Right atrium auricular region (tissue), 2 donors: ENCODE results near the gene BTG4. TPM values are rescaled to one million over a fixed set of nuclear protein-coding genes. Genes with fewer than 3 reads are reported as not detected.

Experiments used
- DNase-seq: peaks from one replicate; pipeline ENCODE4 v3.0.0-alpha.2; 2019; ENCODE audit warnings: low spot score
- H3K27ac ChIP-seq, 2 donors: fragments of 200-600 bp; sonication (generic); 1 replicate in 1 of 2; 2 replicates in 1 of 2; pipeline ENCODE4 v1.5.1; 2016 to 2019
- H3K27me3 ChIP-seq, 2 donors: fragments of 200-600 bp; sonication (generic); one replicate each; pipeline versions ENCODE4 v1.5.1 to v1.6.0; 2017 to 2019
- H3K36me3 ChIP-seq: fragments of 200-600 bp; sonication (generic); one replicate; pipeline ENCODE4 v1.5.1; 2016
- H3K4me1 ChIP-seq, 2 donors: fragments of 200-600 bp; sonication (generic); one replicate each; pipeline versions ENCODE4 v1.5.1 to v1.6.0; 2017 to 2019
- H3K4me3 ChIP-seq, 2 donors: fragments of 200-600 bp; sonication (generic); 1 replicate in 1 of 2; 2 replicates in 1 of 2; pipeline ENCODE4 v1.5.1; 2017 to 2019; ENCODE audit warnings: mild to moderate bottlenecking in 1 of 2, moderate library complexity in 1 of 2
- H3K9me3 ChIP-seq, 2 donors: fragments of 200-600 bp; sonication (generic); one replicate each; pipeline ENCODE4 v1.5.1; 2019
- CTCF ChIP-seq, 2 donors: fragments of 200-600 bp; sonication (generic); IDR thresholded peaks; one replicate each; pipeline ENCODE4 v1.5.1; 2019; ENCODE audit warnings: antibody characterized with exemption in 2 of 2
- total RNA-seq, 2 donors: library from RNA; depleted of rRNA; stranded (reverse); fragments of >200 nt; gene quantifications; one replicate each; pipeline ENCODE4 v1.1.0, GENCODE V29; 2016

The BTG4 gene
- total RNA-seq, 2 donors from 2014 or later: not detected

- Histone ChIP-seq H3K27ac (no peak overlapping the region), H3K27me3 (no peaks in the 10 kb centered on the region), H3K9me3 (no peaks in the 10 kb centered on the region), H3K4me1 (no peaks in the 10 kb centered on the region), H3K36me3 (no peaks in the 10 kb centered on the region), H3K4me3 (no peak overlapping the region)
- no peak for DNase-seq
- TF ChIP-seq CTCF (IDR thresholded peaks at IDR 0.05): no peak
Observed at GRCh38 chr11:111452146-111452545, 60.0 kb downstream of the BTG4 start.

- Histone ChIP-seq H3K27ac (no peak overlapping the region), H3K9me3 (no peaks in the 10 kb centered on the region), H3K4me1 (peaks cover 0 to 7% of the 10 kb centered on the region in 2 donors), H3K27me3 (no peaks in the 10 kb centered on the region), H3K36me3 (no peaks in the 10 kb centered on the region), H3K4me3 (no peak overlapping the region)
- TF ChIP-seq CTCF (IDR thresholded peaks at IDR 0.05): no peak
- no peak for DNase-seq
Observed at GRCh38 chr11:111450480-111451320, 61.5 kb downstream of the BTG4 start.

- Histone ChIP-seq H3K4me1 (peaks cover 0 to 15% of the 10 kb centered on the region in 2 donors), H3K4me3 (no peak overlapping the region)
Observed at GRCh38 chr11:111449696-111450479, 62.3 kb downstream of the BTG4 start.

GRCh38 chr11:111448831-111449557 is 63.2 kb downstream of the BTG4 start:
- no peaks in the 10 kb centered on the region for H3K27me3 ChIP-seq
- no peak for TF ChIP-seq CTCF (IDR thresholded peaks at IDR 0.05)
- H3K4me1 ChIP-seq: peaks cover 0 to 15% of the 10 kb centered on the region in 2 donors
- H3K9me3 ChIP-seq: no peaks in the 10 kb centered on the region
- DNase-seq: no peak
- H3K4me3 ChIP-seq: no peak overlapping the region
- no peaks in the 10 kb centered on the region for H3K36me3 ChIP-seq
- H3K27ac ChIP-seq: no peak overlapping the region

More at GRCh38 chr11:111449696-111450479, 62.3 kb downstream of the BTG4 start:
- no peak for DNase-seq
- no peak overlapping the region for H3K27ac ChIP-seq
- no peak for TF ChIP-seq CTCF (IDR thresholded peaks at IDR 0.05)
- no peaks in the 10 kb centered on the region for H3K27me3 ChIP-seq
- no peaks in the 10 kb centered on the region for H3K9me3 ChIP-seq
- H3K36me3 ChIP-seq: no peaks in the 10 kb centered on the region

- no peaks in the 10 kb centered on the region for H3K9me3 ChIP-seq
- H3K27me3 ChIP-seq: no peaks in the 10 kb centered on the region
- TF ChIP-seq CTCF (IDR thresholded peaks at IDR 0.05): no peak
- H3K4me1 ChIP-seq: peaks cover 0 to 15% of the 10 kb centered on the region in 2 donors
- no peaks in the 10 kb centered on the region for H3K36me3 ChIP-seq
- no peak overlapping the region for H3K27ac ChIP-seq
- no peak for DNase-seq
- H3K4me3 ChIP-seq: no peak overlapping the region
Observed at GRCh38 chr11:111448414-111448813, 63.8 kb downstream of the BTG4 start.
